GM19035 (cell line): Measurements from ENCODE around the gene SATB2.

Source experiments
- ATAC-seq: cut with Tn5 transposase; IDR thresholded peaks from one replicate; pipeline ENCODE4 v1.9.1; 2021; ENCODE audit not compliant: unreplicated experiment

The SATB2 gene

DNA sequence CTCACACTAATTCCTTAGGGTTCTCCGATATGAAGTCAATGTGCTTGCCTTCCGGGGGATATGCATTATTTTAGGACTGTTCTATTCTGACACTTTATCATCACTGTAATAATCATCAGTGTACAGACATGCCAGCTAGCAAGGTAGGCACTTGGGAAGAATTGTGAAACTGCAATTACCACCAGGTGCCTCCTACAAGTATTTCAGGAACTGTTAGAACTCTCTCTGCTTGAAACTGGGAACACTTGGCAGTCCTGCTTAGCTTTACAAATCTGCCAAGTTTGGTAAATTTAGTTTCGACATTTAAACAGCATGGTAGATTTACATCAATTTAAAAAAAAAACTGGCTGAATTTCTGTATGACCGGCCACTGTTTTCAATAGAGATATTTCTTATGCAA, 128.7 kb downstream of the SATB2 start:
- ATAC-seq = no peak

DNA sequence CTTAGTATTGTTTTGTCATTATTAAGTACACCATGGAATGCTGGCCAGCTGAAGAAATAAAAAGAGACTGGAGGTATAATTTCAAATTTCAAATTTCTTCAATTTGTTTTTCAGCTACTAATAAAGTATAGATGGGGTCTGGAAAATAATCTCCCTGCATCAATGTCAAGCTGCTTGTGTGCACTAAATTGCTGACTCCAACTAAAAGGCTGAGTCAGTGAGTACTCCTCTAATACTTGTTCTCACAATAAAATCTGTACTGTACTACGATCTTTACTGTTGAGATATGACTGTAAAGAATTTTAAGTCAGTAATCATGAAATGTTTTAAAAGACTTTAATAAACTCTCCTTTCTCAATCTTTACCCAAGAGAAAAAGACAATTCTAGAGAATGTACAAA, 131.9 kb downstream of the SATB2 start:
- ATAC-seq = no peak

DNA sequence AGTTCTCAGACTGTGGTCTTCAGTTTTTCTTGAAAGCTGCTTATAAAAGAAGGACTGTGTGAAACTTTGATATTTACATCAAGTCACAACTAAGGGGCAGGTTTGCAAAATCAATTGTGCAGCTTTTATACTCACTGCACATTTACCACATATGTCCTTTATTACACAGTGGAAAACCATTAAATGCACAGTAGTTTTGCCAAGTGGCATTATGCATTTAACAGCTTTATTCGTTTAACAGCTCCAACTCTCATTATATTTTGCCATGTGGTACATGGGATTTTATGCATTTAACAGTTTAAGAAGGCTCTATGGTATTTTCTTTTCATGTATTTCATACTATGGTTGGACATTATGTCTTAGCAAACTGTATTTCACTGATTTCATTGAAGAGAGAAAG, 135.6 kb downstream of the SATB2 start:
- no peak for ATAC-seq

DNA sequence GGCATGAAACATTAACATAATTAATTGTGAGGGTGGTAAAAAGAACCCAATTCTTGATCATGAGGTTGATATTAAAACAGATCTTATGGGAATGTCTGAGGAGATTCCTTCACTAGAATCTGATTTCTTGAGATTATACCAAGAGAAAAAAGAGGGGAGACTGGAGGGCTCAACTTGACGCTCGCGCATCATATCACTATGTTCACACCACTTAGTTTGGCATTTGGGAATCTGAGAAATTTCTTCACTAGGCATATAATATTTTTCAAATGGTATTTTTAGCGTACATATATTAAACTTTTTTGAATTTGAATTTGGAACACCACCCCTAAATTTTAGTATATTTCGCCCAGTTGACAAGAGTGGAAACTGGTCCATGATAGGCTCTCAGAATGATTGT, 140.1 kb downstream of the SATB2 start:
- no peak for ATAC-seq

DNA sequence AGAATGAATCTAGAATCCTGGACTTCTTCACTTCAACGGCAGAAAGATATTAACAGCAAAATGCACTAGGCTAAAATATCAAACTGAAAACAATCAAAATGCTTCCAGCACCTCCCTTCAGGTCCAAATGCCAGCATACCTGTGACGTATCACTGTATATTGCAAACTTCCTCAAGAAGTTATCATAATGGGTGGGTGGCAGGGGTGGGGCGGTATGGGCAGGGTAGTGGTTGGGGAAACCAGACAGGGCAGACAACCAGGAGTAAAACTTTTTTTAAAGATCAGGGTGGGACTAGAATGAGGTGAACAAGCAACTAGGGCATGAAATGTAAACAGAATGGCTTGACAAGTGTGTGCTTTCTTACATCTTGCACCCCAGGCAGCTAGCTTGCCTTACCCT, 140.9 kb downstream of the SATB2 start:
- no peak for ATAC-seq

DNA sequence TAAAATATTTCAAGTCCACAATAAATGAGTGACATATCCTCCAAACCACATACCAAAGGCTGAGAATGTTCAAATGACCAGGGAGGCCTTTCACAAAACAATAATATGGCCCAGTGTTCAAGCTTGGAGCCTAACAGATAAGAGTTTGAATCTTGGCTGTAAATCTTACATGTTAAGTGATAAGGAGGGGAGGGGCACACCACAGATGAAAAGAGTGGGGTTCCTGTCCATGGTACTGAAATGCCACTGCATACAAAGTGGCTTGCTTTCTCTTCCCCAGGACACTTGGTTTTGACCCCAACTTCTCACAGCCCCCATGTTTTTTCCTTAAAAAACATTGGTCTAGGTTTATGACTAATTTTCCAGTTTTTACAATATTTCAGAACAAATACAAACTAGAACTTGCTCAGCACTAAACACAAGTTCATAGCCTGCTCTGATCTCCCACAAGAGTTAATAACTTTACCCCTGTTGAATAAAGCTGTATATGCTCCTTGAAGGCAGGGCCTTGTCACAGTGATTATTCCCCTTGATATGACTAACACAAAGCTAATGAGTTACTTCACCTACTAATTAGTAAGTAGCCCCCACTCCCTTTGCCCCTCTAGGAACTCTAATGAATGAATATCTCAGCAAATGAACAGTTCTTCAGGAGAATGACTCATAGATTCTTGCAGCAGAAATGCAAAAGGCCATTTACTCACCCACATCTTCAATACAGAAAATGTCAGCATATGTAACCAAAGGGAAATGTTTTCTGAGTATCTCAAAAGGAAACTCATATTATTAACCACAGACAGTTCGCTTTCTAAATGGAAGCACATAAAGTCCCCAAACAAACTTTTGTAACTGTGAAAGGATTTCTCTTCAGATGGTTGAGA, 142.2 kb downstream of the SATB2 start:
- ATAC-seq = no peak

DNA sequence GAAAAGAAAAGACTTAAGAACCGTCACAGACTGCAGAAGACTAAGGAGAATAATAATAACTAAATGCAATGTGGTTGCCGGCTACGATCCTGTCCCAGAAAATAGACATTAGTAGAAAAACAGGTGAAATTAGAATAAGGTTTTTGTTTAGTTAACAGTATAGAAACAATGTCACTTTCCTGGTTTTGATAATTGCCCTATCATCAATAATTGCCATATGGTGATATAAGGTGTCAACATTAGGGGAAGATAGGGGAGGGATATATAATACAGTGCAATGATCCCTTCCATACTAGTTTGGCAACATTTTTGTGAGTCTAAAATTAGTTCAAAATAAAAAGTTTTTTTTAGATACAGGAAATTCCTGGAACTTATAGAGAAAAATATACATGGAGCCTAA, 144.8 kb downstream of the SATB2 start:
- no peak for ATAC-seq

DNA sequence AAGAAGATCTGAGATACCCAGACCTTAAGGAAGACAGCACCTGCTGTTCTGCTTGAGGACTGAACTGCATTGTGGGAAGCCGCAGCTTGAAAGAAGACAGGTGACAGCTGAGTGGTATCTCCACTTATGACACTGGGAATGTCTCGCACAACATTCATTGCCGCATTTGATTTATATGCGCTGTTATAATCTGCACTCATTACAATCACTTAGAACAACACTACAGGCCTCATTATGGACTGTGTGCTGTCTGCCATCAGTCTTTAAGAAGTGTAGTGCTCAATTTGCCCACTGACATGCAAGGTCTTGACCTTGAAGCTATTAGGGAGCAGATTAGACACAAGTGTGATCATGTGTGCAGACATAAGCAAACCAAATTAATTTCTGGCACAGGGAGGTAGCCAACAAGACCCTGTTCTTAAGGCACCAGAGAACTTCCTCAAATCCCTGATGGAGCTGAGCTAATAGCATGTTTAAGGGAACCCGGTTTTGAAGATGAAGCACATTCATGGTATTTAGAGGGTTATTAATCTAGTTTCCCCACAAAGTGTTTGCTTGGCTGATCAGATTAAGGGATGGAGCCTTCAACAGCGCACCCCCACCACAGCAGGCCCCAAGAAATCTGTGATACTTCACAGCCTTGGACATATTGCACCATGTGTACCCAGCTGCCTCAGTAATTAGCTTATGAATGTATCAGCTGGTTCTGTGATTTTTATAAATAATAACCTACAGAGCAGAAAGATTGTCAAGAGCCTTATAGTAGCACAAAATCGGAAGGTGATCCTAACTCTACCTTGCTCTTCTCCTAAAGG, 146.8 kb downstream of the SATB2 start:
- ATAC-seq = no peak

DNA sequence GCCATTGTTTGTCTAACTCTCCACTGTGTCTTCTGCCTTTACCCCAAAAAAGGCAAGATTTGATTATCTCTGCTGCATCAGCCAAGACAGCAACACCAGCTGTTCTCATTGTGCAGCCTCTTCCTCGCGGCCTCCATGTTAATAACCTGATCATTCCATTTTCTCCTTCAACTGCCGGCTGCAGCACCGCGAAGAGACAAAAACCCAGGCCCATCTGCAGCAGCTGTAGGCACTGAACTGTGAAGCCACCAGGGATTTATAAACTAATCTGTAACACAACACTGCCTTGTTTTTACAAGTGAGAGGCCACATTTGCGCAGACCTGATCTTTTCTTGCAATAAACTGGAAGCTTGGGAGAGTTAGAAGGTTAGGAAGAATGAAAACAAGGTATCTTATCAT, 147.8 kb downstream of the SATB2 start:
- no peak for ATAC-seq

DNA sequence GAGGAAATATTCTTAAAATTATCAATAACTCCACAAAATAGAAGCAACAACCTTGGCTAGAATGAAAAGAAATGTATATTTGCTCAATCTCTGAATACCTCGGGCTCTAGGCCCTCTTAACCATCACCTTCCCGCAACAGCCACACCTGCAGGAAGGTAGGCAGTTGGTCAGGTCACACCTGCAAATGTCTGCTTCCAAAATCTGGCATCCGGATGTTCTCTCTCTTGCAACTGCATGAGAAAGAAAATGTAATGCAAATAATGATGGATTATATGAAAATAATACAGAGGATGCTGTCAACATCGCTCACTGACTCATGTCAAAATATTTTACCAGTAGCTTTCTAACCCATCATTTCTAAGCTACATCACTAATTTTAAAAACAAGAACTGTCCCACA, 148.3 kb downstream of the SATB2 start:
- no peak for ATAC-seq

DNA sequence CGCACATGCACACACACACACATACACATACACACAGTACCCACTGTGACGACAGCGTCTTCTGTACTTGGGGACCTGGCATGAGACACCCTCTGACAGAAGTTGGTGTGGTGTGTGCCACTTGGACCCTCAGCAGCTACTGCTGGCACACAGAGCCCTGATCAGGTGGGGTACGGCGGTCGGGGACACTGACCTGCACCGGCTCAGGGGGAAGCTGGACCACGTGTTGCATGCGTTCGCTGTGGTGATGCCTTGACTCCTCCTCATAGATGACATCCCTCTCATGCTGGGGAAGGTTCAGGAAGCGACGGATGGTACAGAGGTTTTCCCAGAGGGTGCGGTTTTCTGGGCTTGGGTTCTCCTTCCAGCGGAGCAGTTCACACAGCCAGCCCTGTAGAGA, 149.2 kb downstream of the SATB2 start:
- ATAC-seq = no peak

DNA sequence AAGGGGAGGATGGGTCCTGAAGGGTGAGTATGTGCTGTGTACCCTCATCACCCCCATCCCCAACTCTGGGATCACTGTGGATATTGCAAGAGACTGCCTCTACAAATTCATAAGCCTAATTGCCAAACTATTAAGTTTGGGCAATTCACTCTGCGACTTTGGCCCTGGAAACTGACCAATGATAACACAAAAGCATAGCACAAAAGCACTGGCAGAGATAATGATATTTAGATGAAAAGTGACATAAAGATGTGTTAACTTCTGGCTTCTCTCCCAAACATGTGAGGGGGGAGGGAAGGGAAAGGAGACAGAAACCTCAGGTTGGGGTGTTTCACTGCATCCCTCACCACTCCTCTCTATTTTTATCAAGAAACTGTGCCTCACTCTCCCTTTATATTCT, 150.3 kb downstream of the SATB2 start:
- ATAC-seq = no peak

DNA sequence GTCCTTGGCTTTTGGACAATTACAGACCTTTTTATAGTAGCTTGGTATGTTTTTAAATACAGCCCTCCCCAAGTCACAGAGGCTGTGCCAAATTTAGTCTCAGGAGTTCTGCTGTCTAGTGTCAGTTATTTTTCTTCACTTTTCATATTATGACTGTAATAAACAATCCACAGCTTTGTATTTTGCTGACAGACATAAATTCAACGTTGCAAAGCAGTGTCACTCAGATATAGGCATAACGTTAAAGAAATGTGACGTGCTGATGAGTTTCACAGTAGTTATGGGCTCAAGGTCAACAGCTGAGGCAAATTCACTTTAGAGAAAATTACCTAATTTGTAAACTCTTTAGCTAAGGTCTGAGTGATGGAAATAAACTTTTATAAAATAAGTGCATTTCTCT, 151.6 kb downstream of the SATB2 start:
- ATAC-seq = no peak

DNA sequence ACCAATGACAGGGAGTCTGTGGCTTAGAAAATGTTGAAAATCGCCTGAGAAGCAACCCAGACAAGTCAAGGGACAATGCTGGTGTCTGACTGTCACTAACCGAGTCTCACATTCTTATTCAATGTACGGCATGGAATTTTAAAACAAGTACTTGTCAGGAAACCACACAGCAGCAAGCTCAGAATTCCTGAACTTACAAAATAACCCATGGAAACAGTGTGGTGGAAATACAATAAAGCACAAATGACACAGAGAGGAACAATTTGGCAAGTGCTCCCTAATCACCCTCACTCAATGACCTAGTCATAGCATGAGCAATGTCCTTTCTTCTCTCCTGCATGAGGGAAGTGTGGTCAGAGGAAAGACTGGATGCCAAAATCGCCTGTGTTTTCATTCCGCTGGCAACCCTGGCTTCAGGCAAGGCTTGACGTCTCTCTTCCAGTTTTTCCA, 154.0 kb downstream of the SATB2 start:
- no peak for ATAC-seq

DNA sequence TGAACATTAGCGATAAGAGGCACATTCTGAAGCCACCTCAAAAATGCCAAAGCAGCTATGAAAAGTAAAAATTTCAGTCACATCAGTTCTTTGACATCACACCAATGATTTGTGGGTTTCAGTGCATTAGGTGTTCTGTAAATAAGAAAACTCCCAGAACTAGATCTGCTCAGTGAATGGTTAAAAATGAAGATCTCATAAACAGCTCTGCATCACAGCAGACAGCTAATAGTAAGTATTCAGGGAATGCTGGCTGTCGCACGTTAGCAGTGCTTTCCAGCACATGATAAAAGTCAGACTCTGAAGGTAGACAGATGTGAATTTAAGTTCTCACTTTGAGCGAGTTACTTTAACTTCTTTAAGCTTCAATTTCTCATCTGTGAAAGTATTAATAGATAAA, 154.9 kb downstream of the SATB2 start:
- ATAC-seq = no peak

DNA sequence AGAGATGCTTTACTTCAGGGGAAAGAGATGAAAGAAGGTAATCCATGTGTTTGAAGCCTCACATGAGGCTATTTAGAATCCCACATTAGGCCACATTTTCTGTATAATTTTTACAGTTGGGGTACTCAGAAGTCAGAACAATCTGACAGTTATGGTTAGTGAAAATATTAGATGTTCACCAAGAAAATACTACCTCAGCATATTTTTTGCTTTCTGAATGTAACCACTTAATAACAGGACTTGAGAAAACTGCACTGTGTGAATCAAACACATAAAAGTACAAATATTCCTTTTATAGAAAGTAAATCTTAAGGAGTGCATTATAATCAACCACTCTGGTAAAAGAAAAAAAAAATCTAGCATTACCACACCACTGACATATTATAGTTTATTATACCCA, 169.3 kb downstream of the SATB2 start:
- no peak for ATAC-seq

DNA sequence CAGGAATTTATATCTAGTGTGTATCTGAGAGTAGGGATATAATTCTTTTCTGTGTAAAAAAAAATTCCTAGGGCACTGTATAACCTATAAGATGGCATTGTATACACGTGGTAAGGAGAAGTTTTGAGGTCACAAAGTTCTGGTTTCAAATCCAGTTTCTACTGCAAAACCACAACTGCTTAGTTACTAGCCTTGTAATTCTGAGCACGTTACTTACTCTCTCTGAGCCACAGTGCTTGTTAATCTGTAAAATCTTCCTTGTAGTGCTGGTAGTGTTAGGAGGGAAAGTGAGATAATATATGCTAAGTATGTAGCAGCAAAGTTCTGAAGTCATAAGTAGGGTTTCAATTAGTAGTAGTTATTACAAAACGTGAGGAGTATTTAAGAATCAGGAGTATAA, 175.4 kb downstream of the SATB2 start:
- no peak for ATAC-seq

DNA sequence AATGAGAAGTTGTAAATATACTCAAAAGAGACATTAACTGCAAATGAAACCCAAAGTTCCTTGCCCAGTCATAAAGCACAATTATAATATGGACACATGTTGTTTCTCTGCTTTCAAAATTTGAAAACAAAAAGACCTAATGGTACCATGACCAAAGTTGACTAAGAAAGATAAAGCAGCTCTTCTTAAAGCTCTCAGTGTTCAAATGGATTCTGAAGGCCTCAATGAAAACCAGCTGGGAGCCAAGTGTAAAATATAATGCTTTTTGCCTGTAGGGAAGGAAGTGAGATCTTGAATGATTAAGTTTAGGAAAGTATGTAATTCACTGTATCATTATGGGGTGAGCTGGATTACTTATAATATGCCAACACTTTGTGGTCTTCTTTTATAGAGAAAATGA, 178.6 kb downstream of the SATB2 start:
- no peak for ATAC-seq

DNA sequence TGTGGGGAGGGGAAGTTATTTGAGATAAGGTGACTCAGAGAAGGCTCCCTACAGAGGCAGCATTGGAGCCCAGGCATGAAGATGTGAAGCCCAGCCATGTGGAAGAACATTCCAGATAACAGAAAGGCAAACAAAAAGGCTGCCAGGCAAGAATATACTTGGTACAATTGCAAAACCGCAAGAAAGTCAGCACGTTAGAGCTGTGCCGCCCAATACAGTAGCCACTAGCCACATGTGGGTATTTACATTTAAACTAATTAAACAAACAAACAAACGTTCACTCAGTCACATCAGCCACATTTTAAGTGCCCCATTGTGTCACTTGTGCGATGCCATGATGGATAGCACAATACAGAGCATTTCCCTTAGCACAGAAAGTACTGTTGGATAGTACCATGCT, 179.6 kb downstream of the SATB2 start:
- no peak for ATAC-seq

DNA sequence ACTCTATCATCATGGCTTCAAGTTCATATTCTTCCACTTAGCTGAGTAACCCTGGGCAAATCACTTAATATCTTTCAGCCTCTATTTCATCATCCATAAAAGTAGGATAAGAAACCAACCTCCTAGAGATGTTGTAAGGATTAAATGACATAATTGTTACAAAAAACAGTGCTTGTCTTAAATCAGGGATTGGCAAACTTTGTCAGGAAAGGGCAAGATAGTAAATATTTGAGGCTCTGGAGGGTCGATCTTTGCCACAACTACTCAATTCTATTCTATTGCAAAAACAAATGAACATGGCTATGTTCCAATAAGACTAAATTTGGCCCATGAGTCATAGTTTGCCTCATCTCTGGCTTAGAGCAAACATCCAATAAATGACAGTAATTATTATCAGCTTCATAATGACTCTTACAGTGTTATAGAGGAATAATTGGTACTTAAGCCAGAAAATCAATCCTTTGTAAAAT, 184.7 kb downstream of the SATB2 start:
- ATAC-seq = no peak

DNA sequence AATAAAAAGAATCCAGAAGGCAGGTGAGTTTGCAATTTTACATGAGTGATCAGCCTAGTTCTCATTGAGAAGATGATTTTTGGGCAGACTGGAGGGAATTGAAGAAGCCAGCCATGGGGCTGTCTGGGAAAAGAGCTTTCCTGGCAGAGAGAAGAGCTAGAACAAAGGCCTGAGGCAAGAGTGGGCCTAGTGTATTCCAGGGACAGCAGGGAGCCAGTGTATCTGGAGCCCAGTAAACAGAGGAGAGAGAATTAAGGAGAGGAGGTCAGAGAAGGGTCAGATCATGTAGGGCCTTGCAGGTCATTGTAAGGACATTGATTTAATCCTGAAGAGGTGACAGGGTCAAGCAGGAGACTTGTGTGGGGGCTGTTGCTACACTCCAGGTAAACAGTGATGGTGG, 195.8 kb downstream of the SATB2 start:
- ATAC-seq = no peak

DNA sequence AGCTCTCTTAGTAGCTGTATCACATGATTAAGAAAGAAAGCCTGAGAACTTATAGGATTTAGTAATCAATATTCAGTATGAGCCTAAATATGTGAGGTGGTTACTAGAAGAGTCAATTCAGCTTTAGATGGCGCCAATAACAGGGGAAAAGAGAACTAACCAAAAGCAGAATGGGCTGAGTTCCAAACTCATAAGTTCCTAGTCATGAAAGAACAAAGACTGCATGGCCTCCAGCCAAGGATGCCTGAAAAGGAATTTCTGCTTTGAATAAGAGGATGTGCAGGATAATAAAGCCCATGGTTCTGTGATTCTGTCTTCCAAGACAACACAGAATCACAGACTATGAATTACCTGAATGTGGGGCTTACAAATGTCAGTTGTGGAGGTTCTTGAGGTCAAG, 196.5 kb downstream of the SATB2 start:
- no peak for ATAC-seq
